ENCODE data around the gene BSG. TPM values are rescaled to one million over a fixed set of nuclear protein-coding genes. Genes with fewer than 3 reads are reported as not detected.

The BSG gene
- polyA plus RNA-seq, 1 donor = 388 TPM

- H3K27ac ChIP-seq (ENCODE audit: low read length) = no peak overlapping the region
- no peak for DNase-seq
- no peak overlapping the region for H3K4me3 ChIP-seq (ENCODE audit: low read length)
- no CpG with 5 or more reads among the region's 14 CpGs for WGBS (ENCODE audit: insufficient coverage, low lambda C conversion rate)
- peaks cover 3% of the 10 kb centered on the region for H3K27me3 ChIP-seq (ENCODE audit: control insufficient read depth, insufficient read depth, low read length)
- peaks cover 2% of the 10 kb centered on the region for H3K4me1 ChIP-seq (ENCODE audit: control insufficient read depth, insufficient read depth, low read length)
- no peaks in the 10 kb centered on the region for H3K36me3 ChIP-seq (ENCODE audit: control insufficient read depth, insufficient read depth, low read length)
- peaks cover 4% of the 10 kb centered on the region for H3K9me3 ChIP-seq (ENCODE audit: control insufficient read depth, low read depth, low read length)
Observed at GRCh38 chr19:555474-555808, 17.0 kb upstream of the BSG start.

- Histone ChIP-seq H3K27me3 (ENCODE audit: control insufficient read depth, insufficient read depth, low read length) (no peaks in the 10 kb centered on the region), H3K36me3 (ENCODE audit: control insufficient read depth, insufficient read depth, low read length) (no peaks in the 10 kb centered on the region), H3K4me3 (ENCODE audit: low read length) (no peak overlapping the region), H3K9me3 (ENCODE audit: control insufficient read depth, low read depth, low read length) (peaks cover 7% of the 10 kb centered on the region), H3K4me1 (ENCODE audit: control insufficient read depth, insufficient read depth, low read length) (peaks cover 2% of the 10 kb centered on the region), H3K27ac (ENCODE audit: low read length) (no peak overlapping the region)
- no CpG with 5 or more reads among the region's 31 CpGs for WGBS (ENCODE audit: insufficient coverage, low lambda C conversion rate)
- DNase-seq = no peak
Observed at GRCh38 chr19:556611-557382, 15.6 kb upstream of the BSG start.

- Histone ChIP-seq H3K9me3 (ENCODE audit: control insufficient read depth, low read depth, low read length) (peaks cover 2% of the 10 kb centered on the region), H3K4me3 (ENCODE audit: low read length) (no peak overlapping the region), H3K4me1 (ENCODE audit: control insufficient read depth, insufficient read depth, low read length) (peaks cover 2% of the 10 kb centered on the region), H3K36me3 (ENCODE audit: control insufficient read depth, insufficient read depth, low read length) (no peaks in the 10 kb centered on the region), H3K27ac (ENCODE audit: low read length) (peak overlapping the region; percentile 33), H3K27me3 (ENCODE audit: control insufficient read depth, insufficient read depth, low read length) (no peaks in the 10 kb centered on the region)
- peak in 1 of 2 donors; percentile 20 for DNase-seq
- WGBS (ENCODE audit: insufficient coverage, low lambda C conversion rate) = 76% methylated on average over 3 of the region's 21 CpGs
Observed at GRCh38 chr19:558770-559439, 13.5 kb upstream of the BSG start.

GRCh38 chr19:560121-560520, 12.3 kb upstream of the BSG start:
- Histone ChIP-seq H3K4me3 (ENCODE audit: low read length) (no peak overlapping the region), H3K9me3 (ENCODE audit: control insufficient read depth, low read depth, low read length) (peaks cover 2% of the 10 kb centered on the region), H3K36me3 (ENCODE audit: control insufficient read depth, insufficient read depth, low read length) (no peaks in the 10 kb centered on the region), H3K4me1 (ENCODE audit: control insufficient read depth, insufficient read depth, low read length) (peaks cover 2% of the 10 kb centered on the region), H3K27ac (ENCODE audit: low read length) (no peak overlapping the region), H3K27me3 (ENCODE audit: control insufficient read depth, insufficient read depth, low read length) (no peaks in the 10 kb centered on the region)
- no CpG with 5 or more reads among the region's 12 CpGs for WGBS (ENCODE audit: insufficient coverage, low lambda C conversion rate)
- no peak for DNase-seq

- H3K4me3 ChIP-seq (ENCODE audit: low read length) = no peak overlapping the region
- DNase-seq = peak in 1 of 2 donors; percentile 37
- no peaks in the 10 kb centered on the region for H3K27me3 ChIP-seq (ENCODE audit: control insufficient read depth, insufficient read depth, low read length)
- peak overlapping the region; percentile 60 for H3K27ac ChIP-seq (ENCODE audit: low read length)
- no CpG with 5 or more reads among the region's 19 CpGs for WGBS (ENCODE audit: insufficient coverage, low lambda C conversion rate)
- no peaks in the 10 kb centered on the region for H3K9me3 ChIP-seq (ENCODE audit: control insufficient read depth, low read depth, low read length)
- no peaks in the 10 kb centered on the region for H3K4me1 ChIP-seq (ENCODE audit: control insufficient read depth, insufficient read depth, low read length)
- no peaks in the 10 kb centered on the region for H3K36me3 ChIP-seq (ENCODE audit: control insufficient read depth, insufficient read depth, low read length)
Observed at GRCh38 chr19:566403-566802, 6.0 kb upstream of the BSG start.

GRCh38 chr19:566844-567243, 5.6 kb upstream of the BSG start:
- 92% methylated on average over 2 of the region's 16 CpGs for WGBS (ENCODE audit: insufficient coverage, low lambda C conversion rate)
- no peak for DNase-seq
- no peaks in the 10 kb centered on the region for H3K36me3 ChIP-seq (ENCODE audit: control insufficient read depth, insufficient read depth, low read length)
- no peaks in the 10 kb centered on the region for H3K4me1 ChIP-seq (ENCODE audit: control insufficient read depth, insufficient read depth, low read length)
- H3K4me3 ChIP-seq (ENCODE audit: low read length) = no peak overlapping the region
- peak overlapping the region; percentile 60 for H3K27ac ChIP-seq (ENCODE audit: low read length)
- H3K9me3 ChIP-seq (ENCODE audit: control insufficient read depth, low read depth, low read length) = no peaks in the 10 kb centered on the region
- no peaks in the 10 kb centered on the region for H3K27me3 ChIP-seq (ENCODE audit: control insufficient read depth, insufficient read depth, low read length)

GRCh38 chr19:567296-567900, 5.0 kb upstream of the BSG start:
- no peaks in the 10 kb centered on the region for H3K27me3 ChIP-seq (ENCODE audit: control insufficient read depth, insufficient read depth, low read length)
- DNase-seq = no peak
- no peaks in the 10 kb centered on the region for H3K9me3 ChIP-seq (ENCODE audit: control insufficient read depth, low read depth, low read length)
- no peaks in the 10 kb centered on the region for H3K4me1 ChIP-seq (ENCODE audit: control insufficient read depth, insufficient read depth, low read length)
- H3K4me3 ChIP-seq (ENCODE audit: low read length) = no peak overlapping the region
- peak overlapping the region; percentile 60 for H3K27ac ChIP-seq (ENCODE audit: low read length)
- no peaks in the 10 kb centered on the region for H3K36me3 ChIP-seq (ENCODE audit: control insufficient read depth, insufficient read depth, low read length)
- WGBS (ENCODE audit: insufficient coverage, low lambda C conversion rate) = no CpG with 5 or more reads among the region's 22 CpGs

GRCh38 chr19:570251-570686, 2.1 kb upstream of the BSG start:
- no peak overlapping the region for H3K4me3 ChIP-seq (ENCODE audit: low read length)
- H3K9me3 ChIP-seq (ENCODE audit: control insufficient read depth, low read depth, low read length) = no peaks in the 10 kb centered on the region
- no peak for DNase-seq
- no peaks in the 10 kb centered on the region for H3K27me3 ChIP-seq (ENCODE audit: control insufficient read depth, insufficient read depth, low read length)
- no CpG with 5 or more reads among the region's 25 CpGs for WGBS (ENCODE audit: insufficient coverage, low lambda C conversion rate)
- H3K27ac ChIP-seq (ENCODE audit: low read length) = no peak overlapping the region
- peaks cover 9% of the 10 kb centered on the region for H3K4me1 ChIP-seq (ENCODE audit: control insufficient read depth, insufficient read depth, low read length)
- no peaks in the 10 kb centered on the region for H3K36me3 ChIP-seq (ENCODE audit: control insufficient read depth, insufficient read depth, low read length)

GRCh38 chr19:570937-571565, 1.3 kb upstream of the BSG start:
- H3K4me3 ChIP-seq (ENCODE audit: low read length) = peak overlapping the region; percentile 71
- no peaks in the 10 kb centered on the region for H3K9me3 ChIP-seq (ENCODE audit: control insufficient read depth, low read depth, low read length)
- no peaks in the 10 kb centered on the region for H3K36me3 ChIP-seq (ENCODE audit: control insufficient read depth, insufficient read depth, low read length)
- DNase-seq = peak; percentile 39 to 79
- H3K27ac ChIP-seq (ENCODE audit: low read length) = peak overlapping the region; percentile 96
- H3K27me3 ChIP-seq (ENCODE audit: control insufficient read depth, insufficient read depth, low read length) = no peaks in the 10 kb centered on the region
- H3K4me1 ChIP-seq (ENCODE audit: control insufficient read depth, insufficient read depth, low read length) = peaks cover 15% of the 10 kb centered on the region
- WGBS (ENCODE audit: insufficient coverage, low lambda C conversion rate) = no CpG with 5 or more reads among the region's 45 CpGs

- no peaks in the 10 kb centered on the region for H3K36me3 ChIP-seq (ENCODE audit: control insufficient read depth, insufficient read depth, low read length)
- H3K4me3 ChIP-seq (ENCODE audit: low read length) = peak overlapping the region; percentile 71
- DNase-seq = peak in 1 of 2 donors; percentile 74
- no peaks in the 10 kb centered on the region for H3K9me3 ChIP-seq (ENCODE audit: control insufficient read depth, low read depth, low read length)
- no peaks in the 10 kb centered on the region for H3K27me3 ChIP-seq (ENCODE audit: control insufficient read depth, insufficient read depth, low read length)
- WGBS (ENCODE audit: insufficient coverage, low lambda C conversion rate) = no CpG with 5 or more reads among the region's 14 CpGs
- peaks cover 16% of the 10 kb centered on the region for H3K4me1 ChIP-seq (ENCODE audit: control insufficient read depth, insufficient read depth, low read length)
- peak overlapping the region; percentile 96 for H3K27ac ChIP-seq (ENCODE audit: low read length)
Observed at GRCh38 chr19:571566-571974, 826 bp upstream of the BSG start.
